Stimulated activated CD8-positive, alpha-beta memory T cell treated with anti-CD3 and anti-CD28 coated beads, Interleukin-4, amount 100 ng/mL, for 4 hours (primary cell): ENCODE results near the gene COL8A2.

Source experiments
- DNase-seq, 2 donors: peaks; one replicate each; pipeline ENCODE4 v3.0.0-alpha.2; 2020; ENCODE audit warnings: low read depth in 2 of 2, low spot score in 1 of 2

Gene COL8A2

GRCh38 chr1:36092166-36092797 is 32.7 kb downstream of the COL8A2 start:
- no peak for DNase-seq

DNA sequence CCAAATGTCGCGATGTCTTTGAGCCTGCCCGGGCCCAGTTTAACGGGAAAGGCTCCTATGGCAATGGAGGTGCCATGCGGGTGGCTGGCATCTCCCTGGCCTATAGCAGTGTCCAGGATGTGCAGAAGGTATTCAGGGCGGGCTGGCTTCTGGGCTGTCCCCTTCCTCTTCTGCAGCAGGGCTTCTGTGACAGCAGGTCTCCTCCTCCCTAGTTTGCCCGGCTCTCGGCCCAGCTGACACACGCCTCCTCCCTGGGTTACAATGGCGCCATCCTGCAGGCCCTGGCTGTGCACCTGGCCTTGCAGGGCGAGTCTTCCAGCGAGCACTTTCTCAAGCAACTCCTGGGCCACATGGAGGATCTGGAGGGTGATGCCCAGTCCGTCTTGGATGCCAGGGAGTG is 33.3 kb downstream of the COL8A2 start:
- DNase-seq, result no peak

GRCh38 chr1:36091141-36091540 is 33.9 kb downstream of the COL8A2 start:
- DNase-seq, result no peak

DNA sequence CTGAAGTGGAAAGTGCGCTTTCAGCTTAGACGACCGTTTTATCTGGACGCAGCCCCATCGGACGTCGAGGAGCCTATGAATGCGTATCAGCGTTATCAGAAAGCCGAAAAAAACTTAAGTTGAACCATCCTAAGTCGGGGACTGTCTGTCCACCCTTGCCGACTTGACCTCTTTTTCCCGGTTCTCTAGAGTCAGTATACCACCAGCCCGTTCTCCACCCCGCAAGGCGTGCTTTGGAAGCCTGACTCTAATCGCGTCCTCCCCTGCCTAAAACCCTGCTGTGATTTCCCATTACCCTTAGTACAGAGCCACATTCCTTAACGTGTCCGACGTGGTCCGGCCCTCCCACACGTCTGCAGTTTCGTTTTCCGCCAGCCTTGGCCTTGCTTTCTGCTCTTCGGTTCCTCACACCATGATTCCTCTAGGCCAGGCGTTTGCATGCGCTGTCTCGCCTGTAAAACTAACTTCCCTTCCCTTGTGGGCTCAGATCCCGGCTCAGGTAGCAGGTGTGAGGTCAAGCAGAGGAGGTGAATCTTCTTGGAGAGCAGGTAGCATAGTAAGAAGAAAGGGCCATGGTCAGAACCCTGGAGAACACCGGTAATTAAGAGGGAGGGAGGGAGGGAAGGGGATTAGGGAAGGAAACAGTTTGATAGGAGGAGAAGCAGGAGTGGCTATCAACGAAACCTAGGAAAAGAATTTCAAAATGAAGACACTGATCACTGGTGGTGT is 35.5 kb downstream of the COL8A2 start:
- DNase-seq, result no peak

DNA sequence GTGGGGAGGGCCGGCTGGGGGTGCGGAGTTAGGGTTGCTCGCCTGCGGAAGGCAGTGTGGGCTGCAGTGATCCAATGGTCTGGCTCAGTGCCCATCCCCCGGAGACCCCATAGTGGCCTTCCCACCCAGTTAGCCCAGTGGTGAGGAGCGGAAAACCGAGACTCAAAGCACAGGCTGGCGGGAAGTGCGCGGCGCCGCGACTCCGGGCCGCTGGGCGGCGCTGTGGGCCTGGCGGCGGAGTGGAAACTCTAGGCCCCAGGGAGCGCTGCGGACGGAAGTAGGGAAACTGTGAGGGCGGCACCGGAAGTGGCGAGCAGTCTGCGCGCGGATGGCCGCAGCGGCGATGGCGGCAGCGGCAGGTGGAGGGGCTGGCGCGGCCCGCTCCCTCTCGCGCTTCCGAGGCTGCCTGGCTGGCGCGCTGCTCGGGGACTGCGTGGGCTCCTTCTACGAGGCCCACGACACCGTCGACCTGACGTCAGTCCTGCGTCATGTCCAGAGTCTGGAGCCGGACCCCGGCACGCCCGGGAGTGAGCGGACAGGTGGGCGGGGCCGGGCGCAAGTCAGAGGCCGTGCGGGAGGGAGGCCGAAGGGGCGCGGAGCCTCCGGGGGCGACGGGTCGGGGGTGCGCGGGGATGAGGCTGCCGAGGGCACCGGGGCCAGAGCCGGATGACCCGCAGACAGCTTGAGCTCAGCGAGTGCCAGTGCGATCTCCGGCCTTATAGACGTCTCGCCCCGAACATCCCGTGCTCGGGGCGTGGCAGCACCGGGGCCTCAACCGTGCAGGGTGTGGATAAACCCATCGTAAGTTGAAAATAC is 36.2 kb downstream of the COL8A2 start, which contains the start of gene ADPRS:
Gene ADPRS, plus strand, starts transcription at position 316 of the 816 bp plus-strand sequence. Its CDS starts 13 bp downstream, at position 329.
- peak; percentile 77 to 84 for DNase-seq

- no peak for DNase-seq
These were observed 36.8 kb downstream of the COL8A2 start for GRCh38 chr1:36088265-36088576.

DNA sequence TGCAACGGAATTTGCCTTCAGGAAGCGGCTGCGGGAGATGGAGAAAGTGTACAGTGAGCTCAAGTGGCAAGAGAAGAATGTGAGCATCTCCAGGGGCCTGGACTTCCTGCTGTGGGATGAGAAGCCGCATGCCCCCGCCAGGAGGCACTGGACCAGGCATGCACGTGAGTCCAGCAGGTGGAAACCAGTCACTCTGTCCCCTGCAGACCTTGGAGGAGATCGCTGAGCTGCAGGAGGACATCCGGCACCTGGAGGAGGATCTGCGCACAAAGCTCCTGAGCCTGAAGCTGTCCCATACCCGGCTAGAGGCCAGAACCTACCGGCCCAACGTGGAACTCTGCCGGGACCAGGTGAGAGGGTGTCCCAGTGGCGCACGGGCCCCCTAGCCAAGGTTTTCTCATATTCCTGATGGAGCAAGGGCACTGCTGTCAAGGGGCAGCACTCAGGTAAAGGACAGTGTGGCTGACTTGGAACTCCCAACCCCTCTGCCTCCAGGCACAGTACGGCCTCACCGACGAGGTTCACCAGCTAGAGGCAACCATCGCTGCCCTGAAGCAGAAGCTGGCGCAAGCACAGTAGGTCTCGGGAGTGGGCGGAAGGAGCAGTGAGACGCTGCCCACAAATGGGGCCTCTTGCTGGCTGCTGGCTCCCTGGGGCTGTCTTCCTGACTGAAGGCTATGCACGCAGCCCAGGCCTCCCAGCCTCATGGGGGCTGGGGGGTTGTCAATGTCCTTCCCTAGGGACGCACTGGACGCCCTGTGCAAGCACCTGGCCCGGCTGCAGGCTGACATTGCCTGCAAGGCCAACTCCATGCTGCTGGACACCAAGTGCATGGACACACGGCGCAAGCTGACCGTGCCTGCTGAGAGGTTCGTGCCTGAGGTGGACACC is 37.5 kb downstream of the COL8A2 start:
- DNase-seq, result no peak

DNA sequence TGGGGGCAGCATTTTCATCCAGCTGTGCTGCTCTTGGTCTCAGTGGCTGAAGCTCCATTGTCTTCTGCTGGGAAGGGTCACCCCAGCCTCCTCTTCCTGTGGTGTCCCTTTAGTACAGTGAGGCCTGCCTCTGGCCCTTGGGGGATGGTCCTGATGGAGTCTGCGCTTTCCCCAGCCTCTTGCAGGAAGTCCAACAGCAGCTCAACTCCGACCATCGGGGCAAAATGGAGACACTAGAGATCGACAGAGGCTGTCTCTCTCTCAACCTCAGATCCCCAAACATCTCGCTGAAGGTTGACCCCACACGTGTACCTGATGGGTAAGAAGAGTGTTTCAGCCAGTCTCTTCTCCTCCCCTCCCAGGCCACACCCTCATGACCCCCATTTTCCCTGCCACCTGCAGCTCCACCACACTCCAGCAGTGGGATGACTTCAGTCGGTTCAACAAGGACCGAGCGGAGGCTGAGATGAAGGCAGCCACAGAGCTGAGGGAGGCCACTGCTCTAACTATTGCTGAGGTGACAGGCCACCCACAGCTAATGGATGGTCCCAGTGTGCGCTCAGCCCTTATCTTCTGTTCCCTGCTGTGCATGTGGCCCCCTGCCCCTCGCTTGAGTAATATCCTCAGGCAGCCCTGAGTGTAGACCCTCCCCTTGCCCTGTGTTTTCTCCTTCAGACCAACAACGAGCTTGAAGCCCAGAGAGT is 38.3 kb downstream of the COL8A2 start:
- no peak for DNase-seq

- no peak for DNase-seq
These were observed 39.1 kb downstream of the COL8A2 start for GRCh38 chr1:36085686-36086526.

DNA sequence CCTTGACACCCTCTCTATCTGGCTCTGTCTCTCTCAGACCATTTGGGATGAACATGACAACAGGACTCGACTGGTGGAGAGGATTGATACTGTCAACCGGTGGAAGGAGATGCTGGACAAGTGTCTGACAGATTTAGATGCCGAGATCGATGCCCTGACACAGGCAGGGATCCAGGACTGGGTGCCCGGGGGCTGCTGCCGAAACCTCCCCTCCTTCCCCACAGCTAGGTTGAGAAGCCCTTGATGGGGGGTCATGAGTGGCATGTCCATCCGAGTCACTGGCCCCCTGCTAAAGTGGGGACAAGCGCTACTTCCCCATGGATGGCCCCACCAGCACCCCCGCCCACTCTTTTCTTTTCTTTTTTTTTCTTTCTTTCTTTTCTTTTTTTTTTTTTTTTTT is 39.9 kb downstream of the COL8A2 start:
- DNase-seq, result no peak

GRCh38 chr1:36084497-36085115 is 40.4 kb downstream of the COL8A2 start:
- DNase-seq, result no peak

DNA sequence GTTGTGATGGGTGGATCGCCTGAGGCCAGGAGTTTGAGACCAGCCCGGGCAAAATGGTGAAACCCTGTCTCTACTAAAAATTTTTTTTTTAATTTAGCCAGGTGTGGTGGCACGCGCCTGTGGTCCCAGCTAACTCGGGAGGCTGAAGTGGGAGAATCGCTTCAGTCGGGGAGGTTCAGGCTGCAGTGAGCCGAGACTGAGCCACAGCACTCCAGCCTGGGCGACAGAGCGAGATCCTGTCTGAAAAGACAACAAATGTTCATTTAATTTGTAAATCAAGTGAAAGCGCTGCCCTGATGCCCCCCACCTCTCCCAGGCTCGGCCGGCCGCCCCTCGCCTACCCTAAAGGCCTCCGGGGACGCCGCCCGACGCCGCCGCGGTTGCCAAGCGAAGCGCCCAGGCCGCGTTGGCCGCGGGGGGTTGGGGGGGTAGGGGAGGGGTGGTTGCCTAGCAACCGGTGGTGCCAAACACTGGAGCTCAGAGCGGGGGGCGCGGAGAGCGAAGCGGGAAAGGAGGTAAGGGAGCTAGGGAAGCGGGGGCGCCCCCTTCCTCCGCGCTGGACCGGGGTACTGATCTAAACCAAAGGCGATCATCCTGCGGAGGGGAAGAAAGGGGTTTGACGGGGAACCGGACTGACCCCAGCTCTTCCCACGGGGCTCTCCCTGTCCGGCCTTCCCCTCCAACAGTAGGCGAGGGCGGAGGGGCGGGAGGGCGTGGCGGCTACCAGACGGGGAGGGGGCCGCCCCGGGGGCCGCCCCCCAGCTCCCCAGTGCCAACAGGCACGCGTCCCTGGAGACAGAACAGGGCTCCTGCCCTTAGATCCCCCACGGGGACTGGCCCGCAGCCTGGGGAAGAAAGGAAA is 41.2 kb downstream of the COL8A2 start, which contains the start of gene TEKT2:
Gene TEKT2, plus strand, starts transcription at position 460 of the 862 bp plus-strand sequence. CDS start 828 bp downstream, outside the sequence.
- no peak for DNase-seq

DNA sequence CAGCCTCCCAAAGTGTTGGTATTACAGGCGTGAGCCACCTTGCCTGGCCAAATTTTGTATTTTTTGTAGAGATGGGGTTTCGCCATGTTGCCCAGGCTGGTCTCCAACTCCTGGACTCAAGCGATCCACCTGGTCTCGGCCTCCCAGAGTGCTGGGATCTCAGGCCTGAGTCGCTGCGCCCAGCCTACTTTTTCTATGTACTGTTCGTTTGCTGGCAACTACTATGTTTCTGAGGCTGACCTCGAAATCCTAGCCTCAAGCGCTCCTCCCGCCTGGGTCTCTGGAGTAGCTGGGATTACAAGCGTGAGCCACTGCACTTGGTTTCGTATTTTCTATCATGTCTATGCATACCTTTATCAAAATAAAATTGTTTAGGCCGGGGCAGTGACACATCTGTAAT is 41.8 kb downstream of the COL8A2 start:
- DNase-seq, result no peak

- DNase-seq, result no peak
These were observed 43.0 kb downstream of the COL8A2 start for GRCh38 chr1:36081926-36082485.

- DNase-seq, result no peak
These were observed 44.2 kb downstream of the COL8A2 start for GRCh38 chr1:36080801-36081200.

DNA sequence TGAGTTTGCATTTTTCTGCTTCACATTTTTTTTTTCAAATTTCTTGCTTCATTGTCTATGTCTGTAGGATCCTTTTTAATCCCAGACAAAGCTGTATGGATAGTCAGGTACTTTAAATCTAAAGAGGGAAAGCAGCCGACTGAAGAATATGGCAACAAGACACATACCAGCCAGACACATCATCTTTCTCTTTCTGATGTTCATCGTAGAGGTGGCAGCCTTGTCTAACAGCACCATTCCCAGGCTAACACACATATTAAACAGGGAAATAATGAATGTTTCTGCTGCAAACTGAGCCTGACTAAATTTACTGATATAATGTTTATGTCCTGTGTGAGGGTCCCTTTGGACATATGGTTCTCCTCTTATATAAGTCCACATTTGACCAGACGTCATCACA is 44.8 kb downstream of the COL8A2 start:
- no peak for DNase-seq

GRCh38 chr1:36076979-36077573 is 47.9 kb downstream of the COL8A2 start:
- DNase-seq, result no peak
